ENCODE measurements around the gene ADAM10.

Gene ADAM10

DNA sequence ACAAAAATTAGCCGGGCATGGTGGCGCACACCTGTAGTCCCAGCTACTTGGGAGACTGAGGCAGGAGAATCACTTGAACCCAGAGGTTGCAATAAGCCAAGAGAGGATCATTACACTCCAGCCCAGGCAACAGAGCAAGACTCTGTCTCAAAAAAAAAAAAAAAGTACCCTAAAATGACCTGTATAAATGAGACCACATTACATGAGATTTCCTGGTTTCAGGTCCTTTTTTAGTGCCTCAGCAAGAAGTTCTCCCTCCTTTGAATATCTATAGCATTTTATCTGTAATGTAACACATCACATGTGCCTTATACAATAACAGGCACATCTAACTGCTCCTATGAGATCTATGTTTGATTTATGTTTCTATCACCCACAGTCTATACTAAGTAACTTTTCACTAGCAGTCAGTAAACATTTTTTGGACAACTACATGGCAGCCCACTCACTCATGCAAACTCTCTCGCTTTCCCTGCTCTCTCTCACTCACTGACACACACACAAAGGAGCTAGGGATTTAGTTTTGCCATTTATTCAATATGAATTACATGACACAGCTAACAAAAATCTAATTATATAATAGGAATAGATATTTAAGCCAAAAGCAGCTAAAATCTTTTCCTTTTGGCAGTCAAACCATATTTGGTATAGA, 34.1 kb downstream of the ADAM10 start:
- no peak for DNase-seq

GRCh38 chr15:58710701-58711100, 38.8 kb downstream of the ADAM10 start:
- no peak for DNase-seq

- no peak for DNase-seq
Measured at GRCh38 chr15:58707397-58707796, 42.1 kb downstream of the ADAM10 start.

GRCh38 chr15:58705105-58705504, 44.4 kb downstream of the ADAM10 start:
- no peak for DNase-seq

- DNase-seq = no peak
Measured at GRCh38 chr15:58704155-58704865, 45.2 kb downstream of the ADAM10 start.

DNA sequence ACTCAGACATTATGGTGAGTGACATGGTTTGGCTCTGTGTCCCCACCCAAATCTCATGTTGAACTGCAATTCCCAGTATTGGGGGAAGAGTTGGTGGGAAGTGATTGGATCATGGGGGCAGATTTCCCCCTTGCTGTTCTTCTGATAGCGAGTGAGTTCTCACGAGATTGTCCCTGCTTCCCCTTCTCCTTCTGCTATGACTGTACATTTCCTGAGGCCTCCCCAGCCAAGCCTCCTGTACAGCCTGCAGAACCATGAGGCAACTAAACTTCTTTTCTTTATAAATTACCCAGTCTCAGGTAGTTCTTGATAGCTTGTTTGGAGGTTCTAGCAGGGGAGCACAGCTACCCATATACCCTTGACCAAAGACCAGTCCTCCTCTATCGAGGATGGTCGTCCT, 45.9 kb downstream of the ADAM10 start:
- DNase-seq = no peak

- peak; percentile 23 for DNase-seq
Measured at GRCh38 chr15:58702233-58702632, 47.3 kb downstream of the ADAM10 start.

DNA sequence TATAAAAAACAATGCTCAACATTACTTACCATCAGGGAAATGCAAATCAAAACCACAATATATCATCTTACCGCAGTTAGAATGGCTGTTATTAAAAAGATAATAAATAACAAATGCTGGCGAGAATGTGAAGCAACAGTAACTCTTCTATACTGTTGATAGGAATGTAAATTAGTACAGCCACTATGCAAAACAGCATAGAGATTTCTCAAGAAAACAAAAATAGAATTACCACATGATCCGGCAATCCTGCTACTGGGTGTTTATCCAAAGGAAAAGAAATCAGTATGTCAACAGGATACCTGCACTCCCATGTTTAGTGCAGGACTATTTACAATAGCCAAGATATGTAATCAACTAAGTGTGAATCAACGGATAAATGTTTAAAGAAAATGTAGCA, 48.1 kb downstream of the ADAM10 start:
- peak; percentile 97 for DNase-seq

GRCh38 chr15:58699769-58700168, 49.7 kb downstream of the ADAM10 start:
- peak; percentile 79 for DNase-seq

DNA sequence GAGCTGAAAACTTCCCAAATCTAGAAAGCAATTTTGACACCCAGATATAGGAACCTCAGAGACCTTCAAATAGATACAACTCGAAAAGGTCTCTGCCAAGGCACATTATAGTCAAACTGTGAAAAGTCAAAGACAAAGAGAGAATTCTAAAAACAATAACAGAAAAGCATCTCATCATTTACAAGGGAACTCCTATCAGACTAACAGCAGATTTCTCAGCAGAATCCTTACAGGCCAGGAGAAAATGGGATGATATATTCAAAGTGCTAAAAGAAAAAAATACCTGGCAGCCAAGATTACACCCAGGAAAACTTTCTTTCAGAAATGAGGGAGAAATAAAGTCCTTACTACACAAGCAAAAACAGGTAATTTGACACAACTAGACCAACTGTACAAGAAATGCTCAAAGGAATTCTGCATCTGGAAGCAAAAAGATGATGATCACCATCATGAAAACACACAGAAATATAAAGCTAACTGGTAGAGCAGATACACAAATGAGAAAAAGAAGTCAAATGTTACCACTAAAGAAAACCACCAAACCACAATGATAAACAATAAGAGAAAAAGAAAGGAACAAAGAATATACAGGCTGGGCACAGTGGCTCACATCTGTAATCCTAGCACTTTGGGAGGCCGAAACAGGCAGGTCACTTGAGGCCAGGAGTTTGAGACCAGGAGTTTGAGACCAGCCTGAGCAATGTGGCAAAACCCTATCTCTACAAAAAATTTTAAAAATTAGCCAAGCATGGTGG, 50.4 kb downstream of the ADAM10 start:
- no peak for DNase-seq

DNA sequence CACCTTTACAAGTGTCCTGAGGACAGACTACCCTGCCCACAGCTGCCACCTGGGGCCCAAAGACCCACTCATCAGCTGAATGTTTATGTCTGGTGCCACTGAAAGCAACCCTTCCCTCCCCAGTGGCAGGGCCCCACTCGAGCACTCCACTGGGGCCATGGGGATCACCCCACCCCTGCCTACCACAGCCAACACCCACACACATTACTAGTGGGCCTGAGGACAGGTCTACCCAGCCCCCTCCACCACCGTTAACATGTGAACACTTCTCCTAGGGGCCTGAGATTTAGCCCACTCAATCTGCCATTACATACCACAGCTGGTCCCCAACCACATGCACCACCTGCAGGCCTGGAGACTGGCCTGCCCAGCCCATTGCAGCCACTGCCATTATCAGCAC, 52.3 kb downstream of the ADAM10 start:
- no peak for DNase-seq

DNA sequence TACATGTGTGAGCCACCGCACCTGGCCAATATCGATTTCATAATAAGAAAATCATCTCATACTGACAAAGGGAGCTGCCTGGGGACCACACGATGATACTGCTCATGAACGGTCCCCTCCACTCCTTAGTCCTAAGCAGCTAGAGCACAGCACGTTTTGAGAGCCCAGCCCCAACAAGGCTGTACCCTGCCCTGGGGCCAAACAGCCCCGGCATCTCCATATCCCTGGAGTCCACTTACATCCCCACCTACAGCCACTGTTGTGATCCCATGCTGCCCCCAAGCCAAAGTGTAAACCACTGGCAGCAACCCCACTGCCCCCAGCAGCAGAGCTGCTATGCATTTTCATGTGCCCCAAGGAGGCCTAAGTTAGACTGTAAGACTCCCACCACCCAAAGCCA, 52.8 kb downstream of the ADAM10 start:
- DNase-seq = no peak

- no peak for DNase-seq
Measured at GRCh38 chr15:58694641-58695398, 54.7 kb downstream of the ADAM10 start.

DNA sequence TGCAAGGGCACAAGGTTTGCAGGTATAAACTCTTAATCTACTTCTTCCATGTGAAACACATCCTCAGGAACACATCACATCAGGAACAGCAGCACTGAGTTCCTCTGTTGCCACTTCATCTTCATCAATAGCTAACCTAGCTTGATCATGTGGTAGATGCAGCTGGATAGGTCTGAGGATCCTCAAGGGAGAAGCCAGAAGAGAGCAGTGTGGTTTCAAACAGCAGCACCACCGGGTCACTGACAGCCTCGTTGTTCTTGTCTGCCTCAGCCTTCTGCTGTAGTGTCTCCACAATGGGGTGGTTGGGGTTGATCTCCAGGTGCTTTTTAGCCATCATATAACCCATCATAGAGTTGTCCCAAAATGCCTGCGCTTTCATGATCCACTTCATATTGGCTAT, 58.8 kb downstream of the ADAM10 start:
- DNase-seq = no peak

DNA sequence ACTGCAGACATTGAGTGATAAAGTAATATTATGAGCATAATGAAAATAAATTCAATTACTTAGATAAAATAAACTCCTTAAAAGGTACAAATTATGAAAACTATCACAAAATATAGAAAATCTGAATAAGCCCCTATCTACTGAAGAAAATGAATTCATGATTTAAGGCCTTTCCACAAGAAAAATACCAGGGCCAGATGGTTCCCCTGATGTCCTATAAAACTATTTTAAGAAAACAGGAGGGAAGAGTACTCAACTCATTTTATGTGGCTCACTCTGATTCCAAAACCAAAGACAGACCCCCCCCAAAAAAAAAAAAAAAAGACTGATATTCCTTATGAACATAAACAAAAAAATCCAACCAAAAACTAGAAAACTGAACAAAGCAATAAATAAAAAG, 59.9 kb downstream of the ADAM10 start:
- DNase-seq = no peak

DNA sequence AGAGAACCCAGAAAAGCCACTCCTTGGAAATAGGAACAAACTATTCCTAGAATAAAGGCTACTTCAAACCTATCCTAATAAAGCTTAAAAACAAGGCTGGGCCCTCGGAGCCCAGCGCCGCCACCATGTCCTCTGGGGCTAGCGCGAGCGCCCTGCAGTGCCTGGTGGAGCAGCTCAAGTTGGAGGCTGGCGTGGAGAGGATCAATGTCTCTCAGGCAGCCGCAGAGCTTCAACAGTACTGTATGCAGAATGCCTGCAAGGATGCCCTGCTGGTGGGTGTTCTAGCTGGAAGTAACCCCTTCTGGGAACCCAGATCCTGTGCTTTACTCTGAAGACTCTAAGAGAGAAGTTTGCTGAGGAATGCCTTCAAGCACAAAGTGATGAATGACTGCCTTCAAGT, 63.2 kb downstream of the ADAM10 start:
- no peak for DNase-seq

- no peak for DNase-seq
Measured at GRCh38 chr15:58684751-58685150, 64.8 kb downstream of the ADAM10 start.

- no peak for DNase-seq
Measured at GRCh38 chr15:58684036-58684710, 65.3 kb downstream of the ADAM10 start.

GRCh38 chr15:58682234-58682633, 67.3 kb downstream of the ADAM10 start:
- DNase-seq = no peak

DNA sequence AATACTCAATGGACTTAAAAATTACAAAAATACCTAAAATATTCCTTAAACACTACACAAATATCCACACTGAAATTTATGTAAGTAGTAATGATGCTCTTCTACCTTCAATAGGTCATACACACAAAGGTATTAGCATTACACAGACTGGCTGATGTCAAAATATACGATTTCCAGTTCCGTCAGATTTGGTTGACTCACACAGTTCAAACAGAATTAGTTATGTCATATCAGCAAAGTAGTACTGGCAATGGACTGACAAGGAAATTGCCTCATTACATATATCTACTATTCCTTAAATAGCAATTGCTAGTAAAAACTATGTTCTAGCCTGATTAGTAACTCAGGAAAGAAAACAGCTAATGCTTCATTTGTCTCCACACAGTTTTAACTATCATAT, 70.8 kb downstream of the ADAM10 start:
- no peak for DNase-seq

- DNase-seq = no peak
Measured at GRCh38 chr15:58677426-58677825, 72.1 kb downstream of the ADAM10 start.

GRCh38 chr15:58676766-58677165, 72.7 kb downstream of the ADAM10 start:
- no peak for DNase-seq

DNA sequence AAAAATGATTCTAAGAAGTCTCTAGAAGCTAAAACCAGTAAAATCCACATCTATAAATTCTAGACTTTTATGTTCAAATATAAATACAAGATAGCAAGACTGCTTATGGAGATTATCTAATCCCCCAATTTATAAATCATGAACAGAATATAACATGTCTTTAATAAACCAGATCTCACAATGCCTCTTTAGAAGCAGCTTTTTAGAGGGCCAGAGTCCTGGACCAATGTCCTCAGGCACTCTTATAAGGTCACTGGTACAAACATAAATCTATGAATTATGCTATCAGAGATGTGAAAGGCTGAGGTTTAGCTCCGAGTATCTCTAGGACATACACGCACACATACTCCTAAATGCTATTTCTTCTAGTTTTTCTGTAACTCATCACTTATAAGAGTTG, 78.3 kb downstream of the ADAM10 start:
- no peak for DNase-seq

All from NCI-H526 treated with DMSO at 0.1 percent for 48 hours (cell line).